NOMO-1 treated with dmso at 0.1 percent for 144 hours (cell line): ENCODE results near the gene HS1BP3.

Source experiments
- DNase-seq: peaks from one replicate; lab custom pipeline; 2025; ENCODE audit not compliant: unreplicated experiment; lab: John Stamatoyannopoulos, UW

HS1BP3 gene, protein sequence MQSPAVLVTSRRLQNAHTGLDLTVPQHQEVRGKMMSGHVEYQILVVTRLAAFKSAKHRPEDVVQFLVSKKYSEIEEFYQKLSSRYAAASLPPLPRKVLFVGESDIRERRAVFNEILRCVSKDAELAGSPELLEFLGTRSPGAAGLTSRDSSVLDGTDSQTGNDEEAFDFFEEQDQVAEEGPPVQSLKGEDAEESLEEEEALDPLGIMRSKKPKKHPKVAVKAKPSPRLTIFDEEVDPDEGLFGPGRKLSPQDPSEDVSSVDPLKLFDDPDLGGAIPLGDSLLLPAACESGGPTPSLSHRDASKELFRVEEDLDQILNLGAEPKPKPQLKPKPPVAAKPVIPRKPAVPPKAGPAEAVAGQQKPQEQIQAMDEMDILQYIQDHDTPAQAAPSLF

DNA sequence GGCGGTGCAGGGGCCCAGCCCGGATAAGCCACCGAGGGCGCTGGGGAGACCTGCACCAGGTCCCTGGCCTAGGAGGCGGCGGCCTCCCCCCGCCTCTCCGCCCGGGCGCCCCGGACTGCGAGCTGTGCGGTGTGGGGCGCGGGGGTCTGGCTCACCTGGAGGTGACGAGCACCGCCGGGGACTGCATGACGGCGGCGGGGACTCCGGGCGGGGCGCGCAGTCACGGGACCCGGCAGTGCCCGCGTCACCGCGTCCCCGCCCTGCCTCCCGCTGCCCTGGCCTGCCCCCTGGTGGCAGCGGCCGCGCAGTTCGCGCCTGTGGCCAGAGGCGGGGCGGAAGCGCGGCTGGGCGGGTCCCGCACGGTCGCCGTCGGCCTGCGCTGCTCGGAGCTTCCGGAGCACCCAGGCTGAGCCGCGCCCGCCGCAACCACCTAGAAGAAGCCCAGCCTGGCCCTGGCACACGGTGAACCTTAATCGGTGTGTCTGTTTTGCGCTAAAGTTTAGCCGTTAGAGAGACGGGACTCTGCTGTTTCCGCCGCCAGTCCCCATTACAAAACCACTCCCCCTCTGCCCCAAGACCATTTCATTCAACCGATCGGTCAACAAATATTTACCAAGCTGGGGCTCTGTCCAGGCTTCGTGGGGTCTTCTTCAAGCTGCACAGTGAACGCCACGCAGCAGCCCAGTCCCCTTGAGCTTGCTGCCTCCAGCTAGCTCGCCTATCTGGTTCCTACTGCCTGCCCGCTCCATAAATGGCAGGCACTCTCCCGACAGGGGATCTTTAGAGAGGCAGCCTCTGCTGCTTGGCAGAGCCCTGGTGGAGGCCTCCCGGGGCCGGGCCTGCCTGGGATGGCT, at the start of gene HS1BP3:
Gene HS1BP3, minus strand, starts transcription at position 222 of the 854 bp plus-strand sequence. Its CDS starts 35 bp downstream, at position 187.
- peak; percentile 70 for DNase-seq

DNA sequence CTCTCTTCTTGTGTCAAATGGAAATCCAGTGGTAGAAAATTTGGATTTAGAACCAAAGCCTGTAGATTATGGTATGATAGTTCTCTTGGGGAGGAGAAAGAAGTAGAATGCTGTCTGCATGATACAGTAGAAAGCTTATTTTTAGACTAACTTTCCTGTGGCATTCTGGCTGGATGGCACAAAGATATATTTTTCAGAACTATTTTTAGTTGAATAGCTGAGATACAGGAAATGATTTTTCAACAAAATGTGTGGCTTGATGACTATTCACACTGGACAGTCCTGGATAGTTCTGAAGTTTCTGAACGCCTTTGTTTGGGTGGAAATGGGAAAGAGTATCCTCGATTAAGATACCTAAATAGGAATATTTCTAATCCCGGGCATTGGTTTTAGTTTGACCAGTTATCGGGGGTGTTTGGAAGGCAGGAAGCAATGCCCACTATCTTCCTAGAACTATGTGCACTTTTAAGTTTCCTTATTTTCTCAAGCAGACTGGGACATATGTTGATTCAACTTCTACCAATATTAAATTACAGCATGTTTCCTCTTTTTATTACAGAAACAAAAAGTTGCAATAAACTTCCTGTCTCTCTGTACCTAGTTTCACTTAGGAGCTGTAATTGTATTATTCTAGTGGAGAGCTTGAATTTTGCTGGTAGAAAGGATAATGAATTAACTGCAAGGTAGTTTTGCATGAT, 48.2 kb upstream of the HS1BP3 start:
- no peak for DNase-seq

DNA sequence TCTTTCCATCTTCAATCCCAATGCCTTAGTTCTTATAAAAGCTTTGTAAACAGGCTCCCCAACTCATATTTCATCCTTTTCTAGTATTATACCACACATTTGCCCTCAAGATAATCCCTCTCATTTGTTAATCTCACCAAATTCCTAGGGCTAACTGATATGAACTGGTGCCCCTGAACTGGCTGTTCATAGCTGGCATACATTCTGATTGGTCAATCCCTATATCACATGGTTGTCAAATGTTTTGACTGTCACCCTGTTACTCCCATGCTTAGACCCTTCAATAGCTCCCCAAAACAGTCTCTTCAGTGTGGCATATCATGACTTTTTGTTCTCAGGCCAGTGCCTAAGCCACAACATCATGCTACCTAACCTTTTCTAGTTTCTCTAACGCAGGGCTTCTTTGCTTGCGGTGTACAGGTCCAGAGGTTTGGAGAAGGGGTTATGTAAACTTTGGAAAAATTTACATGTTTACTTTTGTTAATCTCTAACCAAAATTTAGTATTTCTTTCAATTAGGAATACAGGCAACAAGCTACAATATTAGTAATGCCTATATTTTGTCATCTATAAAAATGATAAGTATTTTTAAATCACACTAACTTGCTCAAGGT, 46.5 kb upstream of the HS1BP3 start:
- DNase-seq: no peak

- DNase-seq: no peak
These were observed 45.5 kb upstream of the HS1BP3 start for GRCh38 chr2:20696366-20696765.

GRCh38 chr2:20693317-20693716, 42.4 kb upstream of the HS1BP3 start:
- no peak for DNase-seq

GRCh38 chr2:20692081-20692480, 41.2 kb upstream of the HS1BP3 start:
- no peak for DNase-seq

- no peak for DNase-seq
These were observed 40.3 kb upstream of the HS1BP3 start for GRCh38 chr2:20691076-20691734.

GRCh38 chr2:20689428-20690264, 38.7 kb upstream of the HS1BP3 start:
- DNase-seq: no peak

- no peak for DNase-seq
These were observed 36.4 kb upstream of the HS1BP3 start for GRCh38 chr2:20687260-20687832.

DNA sequence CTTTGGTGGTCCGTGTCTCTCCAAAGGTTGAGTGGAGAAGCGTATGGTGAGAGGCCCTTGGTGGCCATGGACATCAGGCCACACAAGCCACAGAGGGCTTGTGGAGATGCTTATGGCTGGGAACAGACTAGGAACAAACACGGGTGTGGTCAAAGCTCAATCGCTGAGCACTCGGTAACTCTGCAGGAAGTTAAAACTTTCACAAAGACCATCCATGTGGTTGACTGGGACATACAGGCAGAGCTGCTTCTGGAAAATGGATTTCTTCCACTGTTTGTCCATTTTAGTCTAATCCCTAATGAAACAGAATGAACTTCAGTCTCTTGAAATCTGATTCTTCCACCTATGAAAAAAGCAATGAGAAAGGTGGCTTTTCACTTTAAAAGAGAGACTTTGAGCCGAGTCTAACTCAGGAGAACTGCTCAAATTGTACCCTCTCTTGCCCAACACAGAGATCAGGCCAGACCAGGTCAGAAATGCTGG, 33.7 kb upstream of the HS1BP3 start:
- DNase-seq: no peak

GRCh38 chr2:20682167-20682920, 31.4 kb upstream of the HS1BP3 start:
- DNase-seq: no peak

DNA sequence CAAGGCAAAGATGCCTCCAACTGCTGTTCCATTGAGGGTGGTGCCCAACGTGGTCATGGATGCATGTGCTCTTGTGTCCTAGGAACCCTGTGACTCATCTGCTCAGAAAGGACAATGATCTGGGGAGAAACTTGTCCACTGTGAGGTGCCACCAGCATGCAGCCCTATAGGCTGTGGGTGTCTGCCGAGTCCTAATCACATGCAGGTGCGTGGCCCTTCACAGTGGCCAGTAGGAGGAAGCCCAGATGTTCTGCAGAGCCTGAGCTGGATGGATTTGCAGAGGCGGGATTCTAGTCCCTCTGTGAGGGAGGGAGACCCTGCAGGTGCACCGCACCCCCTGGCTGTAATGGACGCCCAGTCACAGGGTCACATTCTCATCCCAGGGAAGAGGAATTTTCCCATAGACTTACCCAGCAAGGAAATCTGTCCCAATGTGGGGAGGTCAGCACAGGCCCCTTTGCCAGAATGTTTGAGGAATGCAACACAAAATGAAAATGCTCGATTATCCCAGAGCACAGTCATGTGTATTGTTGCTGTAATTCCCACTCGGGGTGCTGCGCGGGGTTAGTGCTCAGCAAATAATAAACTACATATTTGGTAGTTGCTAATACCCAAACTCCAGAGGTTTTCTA, 30.0 kb upstream of the HS1BP3 start:
- DNase-seq: no peak

DNA sequence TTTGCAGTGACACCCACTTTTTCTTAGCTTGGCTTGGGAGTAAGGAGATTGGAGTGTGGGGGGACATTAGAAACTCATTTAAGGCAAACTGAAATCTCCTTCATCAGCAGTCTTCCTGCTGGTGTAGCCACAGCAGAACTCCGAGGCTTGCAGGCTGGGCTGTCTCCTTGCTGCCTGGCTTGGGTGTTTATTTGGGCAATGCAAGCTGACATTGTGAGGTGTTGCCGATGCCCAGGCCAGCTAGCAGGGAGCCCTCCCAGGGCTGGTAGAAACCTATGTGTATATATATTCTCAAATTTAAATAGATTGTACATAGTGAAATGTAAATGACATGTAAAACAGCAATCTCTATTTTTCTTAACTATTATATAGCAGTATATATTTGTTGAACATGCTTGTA, 27.9 kb upstream of the HS1BP3 start:
- DNase-seq: no peak

DNA sequence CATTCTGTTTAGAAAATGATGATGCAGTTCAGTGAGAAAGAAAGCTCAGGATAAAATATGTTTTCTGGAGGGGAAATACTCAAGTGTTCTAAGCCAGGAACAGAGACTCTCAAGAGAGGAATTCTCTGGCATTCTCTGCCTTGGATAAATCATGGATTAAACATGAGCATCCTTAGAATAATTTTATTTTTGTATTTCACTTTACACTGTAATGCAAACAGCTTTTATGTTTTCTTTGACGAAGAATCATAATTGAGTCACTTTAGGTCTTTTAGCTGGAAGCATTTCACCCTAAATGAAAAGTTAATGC, 27.1 kb upstream of the HS1BP3 start:
- no peak for DNase-seq

DNA sequence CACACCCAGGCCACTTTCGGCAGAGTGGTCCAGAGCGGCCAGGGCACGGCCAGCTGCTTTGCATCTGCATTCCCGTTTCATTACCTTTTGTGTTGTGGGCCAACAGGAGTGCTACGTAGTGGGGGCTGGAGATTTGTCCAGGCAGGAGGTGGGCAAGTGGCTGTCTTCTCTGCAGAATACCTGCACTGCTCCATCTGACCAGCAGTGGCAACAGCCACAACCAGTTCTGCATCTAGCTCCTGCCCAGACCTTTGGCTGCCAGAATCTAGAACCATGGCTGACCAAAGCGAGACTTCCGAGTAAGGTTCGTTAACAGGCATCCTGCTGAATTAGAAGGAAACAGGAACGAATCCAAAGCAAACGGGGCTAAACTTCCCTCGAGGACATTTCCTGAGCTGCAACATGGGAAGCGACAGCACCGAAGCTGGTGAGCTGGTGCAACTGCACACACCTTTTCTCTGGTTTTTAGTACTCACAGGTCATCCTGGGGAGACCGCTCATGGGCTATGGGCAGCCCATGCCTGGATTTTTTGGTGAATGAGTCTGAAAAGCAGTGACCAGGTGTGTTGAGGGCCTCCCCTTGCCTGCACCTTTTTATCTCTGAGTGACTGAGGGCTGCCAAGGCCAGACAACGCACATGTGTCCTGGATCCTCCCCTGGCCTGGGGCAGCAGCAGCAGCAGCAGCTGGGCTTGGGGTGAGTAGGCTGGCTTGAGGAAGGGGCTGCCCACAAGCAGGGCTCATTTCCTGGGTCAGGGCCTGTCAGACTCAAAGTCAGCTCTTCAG, 26.6 kb upstream of the HS1BP3 start:
- no peak for DNase-seq

- DNase-seq: no peak
These were observed 25.7 kb upstream of the HS1BP3 start for GRCh38 chr2:20676353-20677215.
